ENCODE measurements around the gene DCAF7. TPM values are rescaled to one million over a fixed set of nuclear protein-coding genes. Genes with fewer than 3 reads are reported as not detected.

DCAF7 gene
- polyA plus RNA-seq, 2 donors: 9.1 to 16.0 TPM

- H3K27me3 ChIP-seq (ENCODE audit: control insufficient read depth in 1 of 2, insufficient read depth in 2 of 2, low read length in 2 of 2): no peaks in the 10 kb centered on the region
- peak overlapping the region; percentile 72 to 84 for H3K4me3 ChIP-seq (ENCODE audit: low read depth in 1 of 2, low read length in 2 of 2)
- H3K4me1 ChIP-seq (ENCODE audit: control insufficient read depth in 2 of 2, insufficient read depth in 2 of 2, low read length in 1 of 2): peaks cover 0 to 7% of the 10 kb centered on the region in 2 donors
- H3K27ac ChIP-seq (ENCODE audit: low read depth in 2 of 2, low read length in 1 of 2): peak overlapping the region; percentile 88 to 97
- WGBS, 2 donors: 0% methylated on average over 30 to 100 of the region's 100 CpGs
- H3K9me3 ChIP-seq (ENCODE audit: control insufficient read depth in 2 of 2, insufficient read depth in 1 of 2, low read depth in 1 of 2, low read length in 1 of 2): no peaks in the 10 kb centered on the region
- no peaks in the 10 kb centered on the region for H3K36me3 ChIP-seq (ENCODE audit: control insufficient read depth in 2 of 2, insufficient read depth in 2 of 2, low read length in 1 of 2)
Observed at GRCh38 chr17:63622574-63623390, 72.5 kb downstream of the DCAF7 start.

DNA sequence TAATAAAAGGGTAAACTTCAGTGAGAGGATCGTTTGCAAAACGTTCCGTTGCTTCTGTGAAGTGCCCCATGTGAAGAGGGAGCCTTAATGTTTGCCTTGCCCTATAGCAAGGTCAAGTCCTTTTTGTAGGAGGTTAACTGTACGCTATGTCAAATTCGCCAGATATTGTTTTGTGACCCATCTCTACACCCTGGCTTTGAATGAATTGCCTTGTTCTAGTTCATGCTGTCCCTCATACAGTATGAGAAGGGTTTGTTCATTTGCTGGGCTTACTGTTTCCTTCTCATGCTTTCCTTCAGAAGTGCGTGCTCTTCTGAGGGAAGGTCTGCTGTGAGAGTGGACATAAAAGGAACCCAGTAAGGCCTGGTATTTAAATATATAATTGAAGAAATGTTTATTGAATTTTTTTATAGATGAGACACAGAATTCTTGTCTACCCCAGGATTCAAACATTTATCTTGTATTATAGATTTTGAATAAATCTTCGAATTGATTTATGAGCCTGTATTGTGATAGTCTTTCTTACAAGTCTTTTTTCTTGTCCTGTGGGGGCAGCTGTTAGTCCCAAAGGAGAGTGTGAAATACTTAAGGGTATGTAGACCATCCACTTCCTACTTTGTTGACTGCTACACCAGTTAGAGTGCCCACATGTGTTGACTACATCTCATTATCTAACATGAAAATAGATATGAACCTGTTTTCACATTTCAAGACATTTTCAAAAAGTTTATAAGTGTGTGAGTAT is 73.7 kb downstream of the DCAF7 start:
- Histone ChIP-seq H3K9me3 (ENCODE audit: control insufficient read depth in 2 of 2, insufficient read depth in 1 of 2, low read depth in 1 of 2, low read length in 1 of 2) (no peaks in the 10 kb centered on the region), H3K27me3 (ENCODE audit: control insufficient read depth in 1 of 2, insufficient read depth in 2 of 2, low read length in 2 of 2) (no peaks in the 10 kb centered on the region), H3K36me3 (ENCODE audit: control insufficient read depth in 2 of 2, insufficient read depth in 2 of 2, low read length in 1 of 2) (no peaks in the 10 kb centered on the region), H3K4me3 (ENCODE audit: low read depth in 1 of 2, low read length in 2 of 2) (peak overlapping the region in 1 of 2 donors; percentile 72), H3K27ac (ENCODE audit: low read depth in 2 of 2, low read length in 1 of 2) (no peak overlapping the region), H3K4me1 (ENCODE audit: control insufficient read depth in 2 of 2, insufficient read depth in 2 of 2, low read length in 1 of 2) (peaks cover 0 to 7% of the 10 kb centered on the region in 2 donors)
- 42 to 47% methylated on average over 7 of the region's 7 CpGs for WGBS, 2 donors

DNA sequence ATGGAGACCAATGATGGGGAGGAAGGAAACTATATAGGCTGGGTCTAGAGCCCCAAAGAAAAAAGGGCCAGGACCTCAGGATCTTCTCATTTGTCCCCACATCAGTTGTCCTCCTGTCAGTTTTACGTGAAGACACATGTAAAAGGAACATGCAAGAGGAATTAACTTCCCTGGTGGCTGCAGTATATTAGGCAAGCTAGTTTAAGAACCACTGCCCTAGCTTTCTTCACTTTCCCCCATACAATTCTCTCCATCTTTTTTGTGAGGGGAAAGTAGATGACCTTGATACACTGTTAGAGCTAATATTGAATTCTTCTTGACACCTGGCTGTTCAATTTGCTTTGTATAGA is 74.2 kb downstream of the DCAF7 start:
- Histone ChIP-seq H3K4me3 (ENCODE audit: low read depth in 1 of 2, low read length in 2 of 2) (peak overlapping the region in 1 of 2 donors; percentile 7), H3K9me3 (ENCODE audit: control insufficient read depth in 2 of 2, insufficient read depth in 1 of 2, low read depth in 1 of 2, low read length in 1 of 2) (no peaks in the 10 kb centered on the region), H3K27me3 (ENCODE audit: control insufficient read depth in 1 of 2, insufficient read depth in 2 of 2, low read length in 2 of 2) (no peaks in the 10 kb centered on the region), H3K27ac (ENCODE audit: low read depth in 2 of 2, low read length in 1 of 2) (no peak overlapping the region), H3K4me1 (ENCODE audit: control insufficient read depth in 2 of 2, insufficient read depth in 2 of 2, low read length in 1 of 2) (peaks cover 0 to 7% of the 10 kb centered on the region in 2 donors), H3K36me3 (ENCODE audit: control insufficient read depth in 2 of 2, insufficient read depth in 2 of 2, low read length in 1 of 2) (no peaks in the 10 kb centered on the region)
- WGBS, 2 donors: 58 to 85% methylated on average over 1 of the region's 1 CpG

GRCh38 chr17:63626551-63627180 is 76.4 kb downstream of the DCAF7 start:
- Histone ChIP-seq H3K9me3 (ENCODE audit: control insufficient read depth in 2 of 2, insufficient read depth in 1 of 2, low read depth in 1 of 2, low read length in 1 of 2) (no peaks in the 10 kb centered on the region), H3K27me3 (ENCODE audit: control insufficient read depth in 1 of 2, insufficient read depth in 2 of 2, low read length in 2 of 2) (no peaks in the 10 kb centered on the region), H3K27ac (ENCODE audit: low read depth in 2 of 2, low read length in 1 of 2) (peak overlapping the region in 1 of 2 donors; percentile 27), H3K4me1 (ENCODE audit: control insufficient read depth in 2 of 2, insufficient read depth in 2 of 2, low read length in 1 of 2) (peaks cover 0 to 7% of the 10 kb centered on the region in 2 donors), H3K4me3 (ENCODE audit: low read depth in 1 of 2, low read length in 2 of 2) (no peak overlapping the region), H3K36me3 (ENCODE audit: control insufficient read depth in 2 of 2, insufficient read depth in 2 of 2, low read length in 1 of 2) (no peaks in the 10 kb centered on the region)
- 59 to 60% methylated on average over 4 of the region's 4 CpGs for WGBS, 2 donors

DNA sequence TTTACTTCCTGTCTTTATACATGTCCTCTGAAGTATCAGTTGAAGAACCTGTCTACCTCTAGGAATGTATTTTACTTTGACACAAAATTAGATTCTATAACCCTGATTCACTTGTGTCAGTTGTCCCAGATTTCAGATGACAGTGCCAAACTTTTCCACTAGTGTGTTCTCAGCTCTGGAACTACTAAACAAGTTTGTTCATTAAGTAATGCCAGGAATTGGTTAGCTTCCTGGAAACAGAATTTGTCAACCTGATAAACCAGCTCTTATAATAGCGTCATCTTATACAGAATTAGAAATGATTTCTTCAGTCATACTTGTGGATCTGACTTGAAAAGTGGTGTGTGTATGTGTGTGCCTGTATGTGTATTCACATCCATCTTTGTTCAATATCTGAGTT is 79.3 kb downstream of the DCAF7 start:
- Histone ChIP-seq H3K27ac (ENCODE audit: low read depth in 2 of 2, low read length in 1 of 2) (peak overlapping the region in 1 of 2 donors; percentile 34), H3K9me3 (ENCODE audit: control insufficient read depth in 2 of 2, insufficient read depth in 1 of 2, low read depth in 1 of 2, low read length in 1 of 2) (no peaks in the 10 kb centered on the region), H3K4me1 (ENCODE audit: control insufficient read depth in 2 of 2, insufficient read depth in 2 of 2, low read length in 1 of 2) (no peaks in the 10 kb centered on the region), H3K36me3 (ENCODE audit: control insufficient read depth in 2 of 2, insufficient read depth in 2 of 2, low read length in 1 of 2) (peaks cover 0 to 2% of the 10 kb centered on the region in 2 donors), H3K4me3 (ENCODE audit: low read depth in 1 of 2, low read length in 2 of 2) (no peak overlapping the region), H3K27me3 (ENCODE audit: control insufficient read depth in 1 of 2, insufficient read depth in 2 of 2, low read length in 2 of 2) (no peaks in the 10 kb centered on the region)
- 38 to 49% methylated on average over 1 of the region's 1 CpG for WGBS, 2 donors

DNA sequence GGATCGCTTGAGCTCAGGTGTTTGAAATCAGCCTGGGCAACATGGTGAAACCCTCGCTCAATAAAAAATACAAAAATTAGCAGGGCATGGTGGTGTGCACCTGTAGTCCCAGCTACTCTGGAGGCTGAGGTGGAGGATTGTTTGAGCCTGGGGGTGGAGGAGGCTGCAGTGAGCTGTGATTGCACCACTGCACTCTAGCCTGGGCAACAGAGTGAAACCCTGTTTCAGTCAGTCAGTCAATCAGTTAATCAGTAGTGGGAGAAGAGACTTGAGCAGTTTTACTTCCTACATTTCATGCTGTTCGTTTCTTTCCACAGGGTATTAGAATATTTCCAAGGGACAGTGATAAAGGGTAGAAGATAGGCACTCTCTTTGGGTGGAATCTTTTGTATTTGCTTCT is 80.8 kb downstream of the DCAF7 start:
- H3K4me1 ChIP-seq (ENCODE audit: control insufficient read depth in 2 of 2, insufficient read depth in 2 of 2, low read length in 1 of 2): no peaks in the 10 kb centered on the region
- H3K27ac ChIP-seq (ENCODE audit: low read depth in 2 of 2, low read length in 1 of 2): no peak overlapping the region

DNA sequence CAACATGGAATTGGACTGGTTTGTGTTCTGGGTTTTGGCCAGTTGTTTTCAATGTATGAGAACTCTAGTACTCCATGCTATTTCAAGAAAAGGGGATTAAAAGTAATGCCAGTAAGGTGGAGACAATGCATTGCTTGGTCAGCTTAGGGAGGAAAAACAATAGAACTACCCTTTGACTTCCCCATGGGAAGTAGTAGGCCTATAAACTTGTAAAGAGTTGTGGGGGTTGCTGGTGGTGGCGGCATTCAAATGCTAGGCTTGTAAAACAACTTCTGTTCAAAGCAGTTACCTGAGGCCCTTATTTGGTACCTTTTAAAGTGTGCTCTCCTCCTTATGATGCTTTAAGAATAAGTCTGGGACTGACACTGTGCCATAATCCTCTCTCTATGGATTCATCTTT is 81.3 kb downstream of the DCAF7 start:
- Histone ChIP-seq H3K27ac (ENCODE audit: low read depth in 2 of 2, low read length in 1 of 2) (no peak overlapping the region), H3K36me3 (ENCODE audit: control insufficient read depth in 2 of 2, insufficient read depth in 2 of 2, low read length in 1 of 2) (peaks cover 6 to 9% of the 10 kb centered on the region in 2 donors), H3K27me3 (ENCODE audit: control insufficient read depth in 1 of 2, insufficient read depth in 2 of 2, low read length in 2 of 2) (no peaks in the 10 kb centered on the region), H3K4me3 (ENCODE audit: low read depth in 1 of 2, low read length in 2 of 2) (no peak overlapping the region), H3K9me3 (ENCODE audit: control insufficient read depth in 2 of 2, insufficient read depth in 1 of 2, low read depth in 1 of 2, low read length in 1 of 2) (no peaks in the 10 kb centered on the region), H3K4me1 (ENCODE audit: control insufficient read depth in 2 of 2, insufficient read depth in 2 of 2, low read length in 1 of 2) (no peaks in the 10 kb centered on the region)
- 70 to 80% methylated on average over 1 of the region's 1 CpG for WGBS, 2 donors

More for the DNA sequence above, 80.8 kb downstream of the DCAF7 start:
- H3K9me3 ChIP-seq (ENCODE audit: control insufficient read depth in 2 of 2, insufficient read depth in 1 of 2, low read depth in 1 of 2, low read length in 1 of 2): no peaks in the 10 kb centered on the region
- WGBS, 2 donors: 90 to 92% methylated on average over 3 of the region's 3 CpGs
- no peak overlapping the region for H3K4me3 ChIP-seq (ENCODE audit: low read depth in 1 of 2, low read length in 2 of 2)
- H3K36me3 ChIP-seq (ENCODE audit: control insufficient read depth in 2 of 2, insufficient read depth in 2 of 2, low read length in 1 of 2): peaks cover 2 to 3% of the 10 kb centered on the region in 2 donors
- H3K27me3 ChIP-seq (ENCODE audit: control insufficient read depth in 1 of 2, insufficient read depth in 2 of 2, low read length in 2 of 2): no peaks in the 10 kb centered on the region

DNA sequence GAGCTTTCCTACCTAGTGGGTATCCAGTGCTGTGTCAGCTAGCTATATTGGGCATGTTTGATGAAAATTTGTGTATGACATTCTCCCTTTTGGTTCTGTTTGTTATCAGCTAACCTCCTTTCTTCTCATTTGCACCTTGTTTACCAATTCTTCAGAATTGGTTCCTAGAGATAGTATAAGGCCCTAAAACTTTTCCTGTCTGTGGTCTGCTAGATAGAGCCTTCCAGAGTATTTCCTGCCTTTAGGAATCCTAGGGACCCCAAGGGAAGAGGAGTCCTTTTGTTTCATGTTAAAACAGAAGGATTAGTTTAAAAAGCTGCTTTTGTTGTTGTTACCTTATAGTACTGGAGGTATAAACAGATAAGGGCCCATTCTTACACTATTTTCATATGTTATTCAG is 83.5 kb downstream of the DCAF7 start:
- no peak overlapping the region for H3K4me3 ChIP-seq (ENCODE audit: low read depth in 1 of 2, low read length in 2 of 2)
- no peaks in the 10 kb centered on the region for H3K27me3 ChIP-seq (ENCODE audit: control insufficient read depth in 1 of 2, insufficient read depth in 2 of 2, low read length in 2 of 2)
- H3K27ac ChIP-seq (ENCODE audit: low read depth in 2 of 2, low read length in 1 of 2): no peak overlapping the region
- H3K9me3 ChIP-seq (ENCODE audit: control insufficient read depth in 2 of 2, insufficient read depth in 1 of 2, low read depth in 1 of 2, low read length in 1 of 2): no peaks in the 10 kb centered on the region
- peaks cover 10 to 13% of the 10 kb centered on the region in 2 donors for H3K36me3 ChIP-seq (ENCODE audit: control insufficient read depth in 2 of 2, insufficient read depth in 2 of 2, low read length in 1 of 2)
- H3K4me1 ChIP-seq (ENCODE audit: control insufficient read depth in 2 of 2, insufficient read depth in 2 of 2, low read length in 1 of 2): no peaks in the 10 kb centered on the region

DNA sequence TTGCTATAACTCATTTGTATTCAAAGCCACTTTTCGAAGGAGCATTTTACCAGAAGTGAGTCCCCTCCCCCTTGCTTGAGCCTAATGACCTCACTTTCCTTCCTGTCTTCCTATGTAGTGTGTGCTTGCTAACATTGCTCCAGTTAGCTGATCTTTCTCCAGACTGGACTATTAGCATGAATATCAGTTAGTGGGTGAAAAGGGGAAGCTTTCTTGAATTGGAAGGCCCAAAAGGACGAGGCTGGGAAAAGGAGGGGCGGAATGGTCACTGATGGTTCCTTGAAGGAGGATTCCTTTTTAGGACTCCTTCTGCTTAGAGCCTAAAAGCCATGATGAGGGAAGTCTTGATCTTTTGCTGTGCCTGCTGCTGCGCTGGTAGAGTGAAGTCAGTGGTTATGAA is 83.9 kb downstream of the DCAF7 start:
- Histone ChIP-seq H3K27me3 (ENCODE audit: control insufficient read depth in 1 of 2, insufficient read depth in 2 of 2, low read length in 2 of 2) (no peaks in the 10 kb centered on the region), H3K27ac (ENCODE audit: low read depth in 2 of 2, low read length in 1 of 2) (peak overlapping the region in 1 of 2 donors; percentile 51), H3K9me3 (ENCODE audit: control insufficient read depth in 2 of 2, insufficient read depth in 1 of 2, low read depth in 1 of 2, low read length in 1 of 2) (no peaks in the 10 kb centered on the region), H3K4me1 (ENCODE audit: control insufficient read depth in 2 of 2, insufficient read depth in 2 of 2, low read length in 1 of 2) (no peaks in the 10 kb centered on the region), H3K4me3 (ENCODE audit: low read depth in 1 of 2, low read length in 2 of 2) (no peak overlapping the region), H3K36me3 (ENCODE audit: control insufficient read depth in 2 of 2, insufficient read depth in 2 of 2, low read length in 1 of 2) (peaks cover 10 to 13% of the 10 kb centered on the region in 2 donors)
- WGBS, 2 donors: 73 to 79% methylated on average over 4 of the region's 4 CpGs

All from esophagus (tissue), 2 donors.